ENCODE measurements around the gene TNFRSF13B. TPM values are rescaled to one million over a fixed set of nuclear protein-coding genes. Genes with fewer than 3 reads are reported as not detected.
"Not testable (repeated sequence)": the region's sequence is repeated elsewhere in the genome, so short reads cannot be mapped to it uniquely, and the experiment has no call there.

The TNFRSF13B gene
- total RNA-seq, 1 donor from 2014 or later, result not detected

- DNase-seq (ENCODE audit: low spot score, unreplicated experiment), result no peak
- Mint-ChIP-seq H3K27me3 (peaks cover 30% of the 10 kb centered on the region), H3K36me3 (ENCODE audit: insufficient read depth) (no peaks in the 10 kb centered on the region), H3K9me3 (ENCODE audit: low read depth) (no peaks in the 10 kb centered on the region), H3K4me3 (ENCODE audit: low read depth) (no peak overlapping the region), H3K27ac (peak overlapping the region; percentile 45), H3K4me1 (ENCODE audit: low read depth) (no peaks in the 10 kb centered on the region)
- no peak for TF ChIP-seq CTCF (IDR thresholded peaks at IDR 0.05; ENCODE audit: unreplicated experiment)
Observed at GRCh38 chr17:16980813-16981731, 9.2 kb upstream of the TNFRSF13B start.

GRCh38 chr17:16980061-16980460, 8.1 kb upstream of the TNFRSF13B start:
- Mint-ChIP-seq H3K27me3 (peaks cover 30% of the 10 kb centered on the region), H3K36me3 (ENCODE audit: insufficient read depth) (no peaks in the 10 kb centered on the region), H3K4me3 (ENCODE audit: low read depth) (no peak overlapping the region), H3K4me1 (ENCODE audit: low read depth) (no peaks in the 10 kb centered on the region), H3K9me3 (ENCODE audit: low read depth) (no peaks in the 10 kb centered on the region), H3K27ac (no peak overlapping the region)
- DNase-seq (ENCODE audit: low spot score, unreplicated experiment), result no peak
- no peak for TF ChIP-seq CTCF (IDR thresholded peaks at IDR 0.05; ENCODE audit: unreplicated experiment)

- not testable (repeated sequence) for H3K36me3 Mint-ChIP-seq (ENCODE audit: insufficient read depth); H3K27ac Mint-ChIP-seq
Observed at GRCh38 chr17:16979237-16979823, 7.4 kb upstream of the TNFRSF13B start.

GRCh38 chr17:16977932-16978331, 6.0 kb upstream of the TNFRSF13B start:
- no peak for DNase-seq (ENCODE audit: low spot score, unreplicated experiment)
- Mint-ChIP-seq H3K4me3 (ENCODE audit: low read depth) (no peak overlapping the region), H3K4me1 (ENCODE audit: low read depth) (no peaks in the 10 kb centered on the region), H3K9me3 (ENCODE audit: low read depth) (no peaks in the 10 kb centered on the region), H3K27me3 (peaks cover 32% of the 10 kb centered on the region), H3K27ac (no peak overlapping the region), H3K36me3 (ENCODE audit: insufficient read depth) (no peaks in the 10 kb centered on the region)
- no peak for TF ChIP-seq CTCF (IDR thresholded peaks at IDR 0.05; ENCODE audit: unreplicated experiment)

More at GRCh38 chr17:16979237-16979823, 7.4 kb upstream of the TNFRSF13B start:
- H3K4me3 Mint-ChIP-seq (ENCODE audit: low read depth); H3K9me3 Mint-ChIP-seq (ENCODE audit: low read depth); H3K4me1 Mint-ChIP-seq (ENCODE audit: low read depth); DNase-seq (ENCODE audit: low spot score, unreplicated experiment): not testable (repeated sequence)
- H3K27me3 Mint-ChIP-seq, result peaks cover 30% of the 10 kb centered on the region

- Mint-ChIP-seq H3K4me3 (ENCODE audit: low read depth) (no peak overlapping the region), H3K27ac (no peak overlapping the region), H3K36me3 (ENCODE audit: insufficient read depth) (no peaks in the 10 kb centered on the region), H3K27me3 (peaks cover 32% of the 10 kb centered on the region), H3K4me1 (ENCODE audit: low read depth) (no peaks in the 10 kb centered on the region), H3K9me3 (ENCODE audit: low read depth) (no peaks in the 10 kb centered on the region)
- TF ChIP-seq CTCF (IDR thresholded peaks at IDR 0.05; ENCODE audit: unreplicated experiment), result no peak
- DNase-seq (ENCODE audit: low spot score, unreplicated experiment), result no peak
Observed at GRCh38 chr17:16976725-16977550, 5.0 kb upstream of the TNFRSF13B start.

Data from progenitor cell of endocrine pancreas (in vitro differentiated cells).